HG02798 (cell line): ENCODE measurements around the gene LARP4.
"Not testable (repeated sequence)": the region's sequence is repeated elsewhere in the genome, so short reads cannot be mapped to it uniquely, and the experiment has no call there.

Source experiments
- ATAC-seq: cut with Tn5 transposase; IDR thresholded peaks from one replicate; pipeline ENCODE4 v1.9.1; 2021; ENCODE audit warnings: mild to moderate bottlenecking; ENCODE audit not compliant: unreplicated experiment, poor library complexity

The LARP4 gene

GRCh38 chr12:50400638-50401499, at the start of gene LARP4:
Gene LARP4, plus strand, starts transcription at chr12:50400885. Its CDS starts 126 bp downstream, at chr12:50401011.
- peak; percentile 96 for ATAC-seq

- no peak for ATAC-seq
Observed at GRCh38 chr12:50351120-50352043, 49.3 kb upstream of the LARP4 start.

DNA sequence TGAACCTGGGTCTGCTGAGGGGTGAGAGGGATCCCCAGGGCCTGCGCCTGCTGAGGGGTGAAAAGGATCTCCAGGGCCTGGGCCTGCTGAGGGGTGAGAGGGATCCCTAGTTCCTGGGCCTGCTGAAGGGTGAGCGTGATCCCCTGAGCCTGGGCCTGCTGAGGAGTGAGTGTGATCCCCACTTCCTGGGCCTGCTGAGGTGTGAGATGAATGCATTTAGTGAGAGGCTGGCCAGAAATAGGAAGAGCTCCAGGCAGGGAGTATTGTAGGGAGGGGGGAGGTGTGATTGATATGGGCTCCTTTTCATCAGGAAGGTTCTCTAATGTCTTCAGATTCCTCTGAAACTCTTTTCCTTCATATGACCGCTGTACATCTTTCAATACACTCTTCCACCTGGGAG, 47.3 kb upstream of the LARP4 start:
- no peak for ATAC-seq

DNA sequence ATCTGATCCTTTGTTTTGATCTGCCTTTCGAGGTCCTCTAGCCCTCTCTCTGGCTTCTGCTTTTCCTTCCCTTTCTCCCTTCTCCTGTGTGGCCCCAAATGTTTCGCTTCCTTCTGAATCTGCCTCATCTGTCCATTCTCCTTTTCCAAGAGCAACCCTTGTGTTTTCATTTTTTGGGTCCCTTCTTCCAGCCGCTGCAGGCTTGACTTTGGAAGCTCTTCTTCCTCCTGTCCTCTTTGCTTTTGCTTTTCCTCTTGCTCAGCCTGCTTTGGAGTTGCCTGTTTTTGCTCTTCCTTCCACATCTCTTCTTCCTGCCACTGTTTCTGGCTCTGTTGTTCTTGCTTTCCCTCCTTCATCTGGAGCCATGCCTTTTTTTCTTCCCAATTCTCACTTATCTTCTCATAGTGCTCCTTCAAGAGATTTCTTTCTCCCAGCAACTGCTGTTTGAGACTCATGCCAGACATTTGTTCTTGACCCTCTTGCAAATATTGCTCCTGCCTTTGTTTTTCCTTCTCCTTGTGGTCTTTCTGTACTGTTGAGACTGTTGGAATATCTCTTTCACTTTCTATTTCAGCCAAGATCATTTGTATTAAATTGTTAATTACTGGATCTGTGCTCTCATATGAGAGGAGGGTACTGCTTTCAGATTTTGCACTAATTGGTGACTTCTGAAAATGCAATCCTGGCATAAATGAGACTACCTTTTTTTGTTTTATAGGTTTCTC, 46.7 kb upstream of the LARP4 start:
- ATAC-seq, result no peak

- ATAC-seq, result no peak
Observed at GRCh38 chr12:50354908-50355307, 45.8 kb upstream of the LARP4 start.

GRCh38 chr12:50355365-50355764, 45.3 kb upstream of the LARP4 start:
- no peak for ATAC-seq

DNA sequence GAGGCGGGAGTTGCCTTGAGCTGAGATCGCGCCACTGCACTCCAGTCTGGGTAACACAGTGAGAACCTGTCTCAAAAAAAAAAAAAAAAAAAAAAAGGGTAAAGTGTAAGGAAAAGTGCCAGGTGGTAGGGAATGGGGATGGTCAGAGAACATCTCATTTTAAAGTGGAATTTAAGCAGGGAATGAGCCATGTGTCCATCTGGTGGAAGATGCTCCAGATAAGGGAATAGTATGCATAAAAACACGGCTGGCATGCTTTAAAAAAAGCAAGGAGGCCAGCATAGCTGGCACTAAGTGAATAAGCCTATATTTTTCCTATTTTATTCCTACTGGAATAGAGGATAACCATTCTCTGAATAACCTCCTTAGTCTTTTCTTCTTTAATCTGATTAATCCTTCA, 38.0 kb upstream of the LARP4 start:
- ATAC-seq, result no peak

DNA sequence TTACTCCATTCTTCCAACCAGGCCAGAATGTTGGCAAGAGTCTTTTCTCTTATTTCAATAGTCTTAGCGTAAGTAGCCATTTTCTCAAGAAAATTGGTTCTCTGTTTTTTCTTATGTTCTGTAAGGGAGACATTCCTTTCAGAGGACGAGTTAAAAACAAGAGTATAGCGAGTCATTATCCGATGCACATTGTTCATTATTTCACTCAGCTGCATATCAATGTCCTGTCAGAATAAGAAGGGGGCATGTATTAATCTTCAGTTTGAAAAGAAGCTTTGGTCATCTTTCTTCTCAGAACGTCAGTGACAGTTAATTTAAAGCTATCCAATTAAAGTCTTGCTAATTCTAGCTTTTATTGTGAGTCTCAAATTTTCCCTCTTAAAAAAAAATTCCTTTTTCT, 37.5 kb upstream of the LARP4 start:
- ATAC-seq, result no peak

GRCh38 chr12:50365709-50366406, 34.8 kb upstream of the LARP4 start:
- no peak for ATAC-seq

GRCh38 chr12:50370672-50371071, 30.0 kb upstream of the LARP4 start:
- not testable (repeated sequence) for ATAC-seq

DNA sequence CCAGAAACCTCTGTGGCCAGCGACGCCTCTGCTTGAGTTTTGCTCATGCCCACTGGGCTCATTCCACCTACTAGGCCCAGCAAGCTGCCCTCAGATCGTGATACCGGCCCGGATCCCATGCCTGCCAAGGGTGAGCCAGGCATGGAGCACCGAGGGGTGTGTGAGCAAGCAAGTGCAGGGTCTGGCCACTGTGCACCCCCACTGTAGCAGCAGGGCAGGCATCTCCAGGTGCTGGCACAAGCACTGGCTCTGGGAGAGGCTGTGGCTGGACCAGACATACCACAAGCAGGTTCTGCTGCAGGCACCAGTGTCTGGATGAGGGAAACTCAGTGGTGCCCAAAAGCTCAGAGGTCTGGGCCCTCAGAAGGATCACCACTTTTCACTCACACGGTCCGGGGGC, 24.9 kb upstream of the LARP4 start:
- ATAC-seq, result no peak

GRCh38 chr12:50380761-50381325, 19.8 kb upstream of the LARP4 start:
- no peak for ATAC-seq

DNA sequence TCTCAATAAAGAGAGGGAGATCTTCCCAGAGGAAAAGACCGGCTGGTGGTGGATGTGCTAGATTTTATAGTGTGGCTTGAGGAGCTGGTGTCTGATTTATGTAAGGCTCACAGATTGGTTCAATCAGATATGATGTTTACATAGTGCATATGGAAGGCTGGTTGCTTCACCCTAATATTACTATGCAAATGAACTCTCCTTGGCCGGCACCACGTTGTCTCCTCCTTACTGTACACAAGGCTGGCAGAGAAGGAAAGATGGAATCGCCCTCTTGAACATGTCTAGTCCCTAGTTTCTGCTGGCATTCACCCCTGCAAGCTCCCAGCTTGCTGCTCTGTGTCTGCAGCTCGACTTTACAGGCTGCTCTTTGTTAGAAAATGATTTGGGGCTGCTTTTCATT, 13.2 kb upstream of the LARP4 start:
- ATAC-seq, result no peak

- ATAC-seq, result no peak
Observed at GRCh38 chr12:50387972-50388478, 12.7 kb upstream of the LARP4 start.

- ATAC-seq, result not testable (repeated sequence)
Observed at GRCh38 chr12:50388793-50389192, 11.9 kb upstream of the LARP4 start.

- ATAC-seq, result no peak
Observed at GRCh38 chr12:50390316-50390741, 10.4 kb upstream of the LARP4 start.

DNA sequence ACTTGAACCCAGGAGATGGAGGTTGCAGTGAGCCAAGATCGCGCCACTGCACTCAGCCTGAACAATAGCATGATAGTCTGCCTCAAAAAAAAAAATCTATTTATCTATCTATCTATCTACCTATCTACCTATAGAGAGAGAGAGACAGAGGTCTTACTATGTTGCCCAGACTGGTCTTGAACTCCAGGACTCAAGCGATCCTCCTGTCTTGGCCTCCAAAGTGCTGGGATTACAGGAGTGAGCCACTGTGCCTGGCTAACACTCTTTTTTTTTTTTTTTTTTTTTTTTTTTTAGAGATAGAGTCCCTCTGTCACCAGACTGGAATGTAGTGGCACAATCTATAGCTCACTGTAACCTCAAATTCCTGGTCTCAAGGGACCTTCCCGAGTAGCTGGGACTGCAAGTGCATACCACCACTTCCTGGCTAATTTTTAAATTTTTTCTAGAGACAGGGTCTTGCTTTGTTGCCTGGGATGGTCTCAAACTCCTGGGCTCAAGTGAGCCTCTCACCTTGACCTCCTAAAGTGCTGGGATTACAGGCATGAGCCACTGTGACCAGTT, 6.1 kb upstream of the LARP4 start:
- ATAC-seq, result no peak

DNA sequence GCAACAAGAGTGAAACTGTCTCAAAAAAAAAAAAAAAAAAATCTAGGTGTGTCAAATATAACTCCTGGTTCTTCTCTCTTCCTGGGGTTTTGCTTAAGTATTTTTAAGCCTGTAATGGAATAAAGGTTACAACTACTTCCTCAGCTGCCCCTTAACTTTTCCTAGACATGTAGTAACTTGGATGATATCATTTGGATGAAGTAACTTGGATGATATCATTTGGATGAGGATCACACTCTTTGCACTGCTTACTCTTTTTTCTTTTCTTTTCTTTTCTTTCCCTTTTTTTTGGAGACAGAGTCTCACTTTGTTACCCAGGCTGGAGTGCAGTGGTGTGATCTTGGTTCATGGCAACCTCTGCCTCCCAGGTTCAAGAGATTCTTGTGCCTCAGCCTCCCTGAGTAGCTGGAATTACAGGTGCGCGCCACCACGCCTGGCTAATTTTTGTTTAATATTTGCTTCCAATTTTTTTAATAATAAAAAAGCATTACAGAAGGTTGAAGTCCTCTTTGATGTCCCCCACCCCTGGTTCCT, 3.5 kb upstream of the LARP4 start:
- no peak for ATAC-seq

- no peak for ATAC-seq
Observed at GRCh38 chr12:50398931-50399330, 1.8 kb upstream of the LARP4 start.
